Breast epithelium (tissue), 4 donors: ENCODE measurements around the gene NEU1. TPM values are rescaled to one million over a fixed set of nuclear protein-coding genes. Genes with fewer than 3 reads are reported as not detected.

Experiments
- DNase-seq, 2 donors: peaks; one replicate each; pipeline ENCODE4 v3.0.0-alpha.2; 2019; ENCODE audit warnings: low spot score in 2 of 2
- H3K27ac ChIP-seq, 2 donors: fragments of 200-600 bp; sonication (generic) in 1 of 2; one replicate each; pipeline ENCODE4 v1.5.1; 2016 to 2019; ENCODE audit warnings: mild to moderate bottlenecking in 1 of 2
- H3K27me3 ChIP-seq, 2 donors: fragments of 200-600 bp; sonication (generic) in 1 of 2; one replicate each; pipeline versions ENCODE4 v1.5.1 to v1.6.0; 2017 to 2019; ENCODE audit warnings: control low read depth in 1 of 2, mild to moderate bottlenecking in 1 of 2
- H3K36me3 ChIP-seq: fragments of 200-600 bp; one replicate; pipeline ENCODE4 v1.5.1; 2019
- H3K4me1 ChIP-seq, 2 donors: fragments of 200-600 bp; sonication (generic); one replicate each; pipeline ENCODE4 v1.5.1; 2016 to 2019; ENCODE audit warnings: control low read depth in 1 of 2
- H3K4me3 ChIP-seq, 3 donors: fragments of 200-600 bp; sonication (generic); 1 replicate in 2 of 3; 2 replicates in 1 of 3; pipeline ENCODE4 v1.5.1; 2016 to 2019; ENCODE audit warnings: mild to moderate bottlenecking in 3 of 3, moderate library complexity in 2 of 3
- H3K9me3 ChIP-seq, 2 donors: fragments of 200-600 bp; sonication (generic) in 1 of 2; one replicate each; pipeline ENCODE4 v1.5.1; 2016 to 2019; ENCODE audit warnings: control low read depth in 1 of 2
- POLR2A ChIP-seq: fragments of 450-650 bp; IDR thresholded peaks from one replicate; pipeline ENCODE4 v1.6.1; 2016; ENCODE audit warnings: antibody characterized with exemption, mild to moderate bottlenecking, moderate library complexity
- POLR2AphosphoS5 ChIP-seq, 3 donors: sonication (generic); formaldehyde crosslinking; IDR thresholded peaks; one replicate each; pipeline ENCODE4 v1.6.1; 2017; ENCODE audit warnings: antibody characterized with exemption in 3 of 3
- intact Hi-C: fragments of 100-400 bp; cut with DNase I; formaldehyde crosslinking; loops from one replicate; pipeline ENCODE4 v1.15.1; 2023; ENCODE audit warnings: low total_unique reads
- total RNA-seq, 3 donors: library from RNA; depleted of rRNA; stranded (reverse); fragments of >200 nt; gene quantifications; one replicate each; pipeline ENCODE4 v1.1.0, GENCODE V29; 2016
- TF ChIP-seq, protein P1 (sequence below), 3 donors: fragments of 450-650 bp; IDR thresholded peaks; one replicate each; pipeline ENCODE4 v1.5.1; 2016 to 2017; ENCODE audit warnings: antibody characterized with exemption in 3 of 3, mild to moderate bottlenecking in 3 of 3, moderate library complexity in 3 of 3

NEU1 gene
- total RNA-seq, 3 donors from 2014 or later: 44.6 to 57.3 (median 48.9) TPM

DNA sequence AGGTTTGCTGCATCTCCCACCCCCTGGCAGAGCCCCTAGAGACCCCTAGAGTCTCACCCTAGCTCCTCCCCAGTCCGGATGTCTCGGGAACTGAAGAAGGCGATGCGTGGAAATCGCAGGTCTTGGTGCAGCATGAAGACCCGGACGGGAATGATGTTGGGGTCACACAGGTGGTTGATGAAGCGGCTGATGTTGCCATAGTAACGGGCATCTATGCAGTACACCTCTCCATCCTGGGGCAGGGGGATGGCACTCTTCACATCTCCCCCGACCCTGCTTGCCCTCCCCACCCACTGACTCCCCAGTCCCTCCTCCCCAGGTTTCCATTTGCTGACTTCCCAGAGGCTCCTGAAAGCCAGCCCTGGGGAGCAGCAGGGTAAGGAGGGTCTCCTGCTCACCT, 18.0 kb upstream of the NEU1 start:
- intact Hi-C loops: no loop called here
- Histone ChIP-seq H3K4me1 (no peaks in the 10 kb centered on the region), H3K27me3 (no peaks in the 10 kb centered on the region), H3K4me3 (no peak overlapping the region), H3K36me3 (peaks cover 18% of the 10 kb centered on the region), H3K9me3 (no peaks in the 10 kb centered on the region), H3K27ac (no peak overlapping the region)
- no peak for DNase-seq
- TF ChIP-seq, protein P1, sequence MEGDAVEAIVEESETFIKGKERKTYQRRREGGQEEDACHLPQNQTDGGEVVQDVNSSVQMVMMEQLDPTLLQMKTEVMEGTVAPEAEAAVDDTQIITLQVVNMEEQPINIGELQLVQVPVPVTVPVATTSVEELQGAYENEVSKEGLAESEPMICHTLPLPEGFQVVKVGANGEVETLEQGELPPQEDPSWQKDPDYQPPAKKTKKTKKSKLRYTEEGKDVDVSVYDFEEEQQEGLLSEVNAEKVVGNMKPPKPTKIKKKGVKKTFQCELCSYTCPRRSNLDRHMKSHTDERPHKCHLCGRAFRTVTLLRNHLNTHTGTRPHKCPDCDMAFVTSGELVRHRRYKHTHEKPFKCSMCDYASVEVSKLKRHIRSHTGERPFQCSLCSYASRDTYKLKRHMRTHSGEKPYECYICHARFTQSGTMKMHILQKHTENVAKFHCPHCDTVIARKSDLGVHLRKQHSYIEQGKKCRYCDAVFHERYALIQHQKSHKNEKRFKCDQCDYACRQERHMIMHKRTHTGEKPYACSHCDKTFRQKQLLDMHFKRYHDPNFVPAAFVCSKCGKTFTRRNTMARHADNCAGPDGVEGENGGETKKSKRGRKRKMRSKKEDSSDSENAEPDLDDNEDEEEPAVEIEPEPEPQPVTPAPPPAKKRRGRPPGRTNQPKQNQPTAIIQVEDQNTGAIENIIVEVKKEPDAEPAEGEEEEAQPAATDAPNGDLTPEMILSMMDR (IDR thresholded peaks at IDR 0.05): no peak
- TF ChIP-seq POLR2A: no peak

DNA sequence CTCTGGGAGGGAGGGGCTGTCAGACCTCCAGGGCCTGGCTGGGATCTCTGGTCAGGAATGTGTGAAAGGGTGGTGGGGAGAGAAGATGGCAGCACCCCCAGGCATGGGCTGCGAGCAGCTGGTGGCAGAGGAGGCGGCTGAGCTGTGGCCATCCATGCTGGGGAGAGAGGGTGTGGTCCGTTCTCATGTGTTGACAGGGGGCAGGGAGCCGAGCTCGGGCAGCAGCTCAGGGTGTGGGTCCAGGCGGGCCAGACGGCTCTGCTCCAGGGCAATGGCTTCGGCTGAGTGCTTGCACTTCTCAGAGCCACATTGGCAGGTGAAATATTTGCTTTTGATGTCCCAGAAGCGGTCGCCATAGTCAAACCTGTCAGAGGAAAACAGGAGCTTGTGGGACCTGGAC, 17.3 kb upstream of the NEU1 start:
- Histone ChIP-seq H3K4me3 (no peak overlapping the region), H3K27me3 (no peaks in the 10 kb centered on the region), H3K27ac (no peak overlapping the region), H3K9me3 (no peaks in the 10 kb centered on the region), H3K36me3 (peaks cover 18% of the 10 kb centered on the region), H3K4me1 (no peaks in the 10 kb centered on the region)
- TF ChIP-seq, protein P1 (IDR thresholded peaks at IDR 0.05): no peak
- no peak for TF ChIP-seq POLR2A
- TF ChIP-seq POLR2AphosphoS5 (IDR thresholded peaks at IDR 0.05): no peak
- no peak for DNase-seq
- intact Hi-C loops: no loop called here

DNA sequence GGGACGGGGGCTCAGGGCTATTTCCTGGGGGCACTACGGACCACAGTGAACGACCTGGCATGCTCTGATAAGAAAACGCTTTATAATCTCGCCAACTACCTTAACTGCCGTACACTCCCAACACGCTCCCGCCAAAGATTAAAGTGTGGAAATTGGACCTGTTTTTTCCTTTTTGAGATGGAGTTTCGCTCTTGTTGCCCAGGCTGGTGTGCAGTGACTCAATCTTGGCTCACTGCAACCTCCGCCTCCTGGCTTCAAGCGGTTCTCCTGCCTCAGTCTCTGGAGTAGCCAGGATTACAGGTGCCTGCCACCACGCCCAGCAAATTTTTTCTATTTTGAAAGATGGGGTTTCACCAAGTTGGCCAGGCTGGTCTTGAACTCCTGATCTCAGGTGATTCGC, 16.5 kb upstream of the NEU1 start:
- H3K4me1 ChIP-seq: no peaks in the 10 kb centered on the region
- intact Hi-C loops: no loop called here
- H3K27ac ChIP-seq: peak overlapping the region in 1 of 2 donors; percentile 16
- peaks cover 18% of the 10 kb centered on the region for H3K36me3 ChIP-seq
- no peaks in the 10 kb centered on the region for H3K27me3 ChIP-seq
- H3K4me3 ChIP-seq: no peak overlapping the region
- DNase-seq: no peak
- H3K9me3 ChIP-seq: no peaks in the 10 kb centered on the region
- no peak for TF ChIP-seq POLR2A
- TF ChIP-seq POLR2AphosphoS5 (IDR thresholded peaks at IDR 0.05): no peak
- TF ChIP-seq, protein P1 (IDR thresholded peaks at IDR 0.05): no peak

GRCh38 chr6:31878726-31879125, 16.1 kb upstream of the NEU1 start, which contains the start of gene SLC44A4:
Gene SLC44A4, minus strand, starts transcription at chr6:31878997. Its CDS starts 17 bp downstream, at chr6:31878980.
- TF ChIP-seq, protein P1 (IDR thresholded peaks at IDR 0.05): no peak
- TF ChIP-seq POLR2AphosphoS5 (IDR thresholded peaks at IDR 0.05): no peak
- TF ChIP-seq POLR2A: no peak
- peaks cover 16% of the 10 kb centered on the region for H3K36me3 ChIP-seq
- H3K27ac ChIP-seq: peak within 1 kb of the TSS; percentile 53 to 59
- DNase-seq: no peak
- no peaks in the 10 kb centered on the region for H3K4me1 ChIP-seq
- intact Hi-C loops: no loop called here
- H3K4me3 ChIP-seq: peak within 1 kb of the TSS in 2 of 3 donors; percentile 30 to 48
- H3K27me3 ChIP-seq: no peaks in the 10 kb centered on the region
- H3K9me3 ChIP-seq: no peaks in the 10 kb centered on the region

DNA sequence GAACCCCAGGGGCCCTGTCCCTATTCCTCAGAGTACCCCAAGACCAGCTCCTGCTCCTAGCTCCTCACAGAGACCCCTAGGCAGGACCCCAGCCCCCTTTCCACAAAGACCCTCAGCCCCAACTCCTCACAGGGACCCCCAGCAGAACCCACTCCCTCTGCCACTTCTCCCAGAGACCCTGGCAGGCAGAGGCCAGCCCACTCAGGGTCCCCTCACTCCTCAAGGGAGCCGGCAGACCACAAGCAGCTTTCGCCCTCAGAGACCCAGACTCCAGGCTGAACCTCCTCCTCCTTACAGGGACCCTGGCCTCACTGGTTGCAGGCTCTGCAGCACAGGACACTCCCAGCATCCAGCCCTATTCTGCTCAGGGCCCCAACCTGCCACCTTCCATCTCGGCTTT, 15.6 kb upstream of the NEU1 start:
- Histone ChIP-seq H3K4me3 (peak overlapping the region in 2 of 3 donors; percentile 30 to 48), H3K27ac (peak overlapping the region; percentile 53 to 59), H3K4me1 (no peaks in the 10 kb centered on the region), H3K36me3 (peaks cover 11% of the 10 kb centered on the region), H3K9me3 (no peaks in the 10 kb centered on the region), H3K27me3 (no peaks in the 10 kb centered on the region)
- TF ChIP-seq POLR2A (no peak), POLR2AphosphoS5 (IDR thresholded peaks at IDR 0.05) (no peak)
- TF ChIP-seq, protein P1 (IDR thresholded peaks at IDR 0.05): no peak
- no peak for DNase-seq
- intact Hi-C loops: no loop called here
